HEK293 (cell line): Measurements from ENCODE around the gene S100A1.

Source experiments
- CTCF ChIP-seq: fragments of 450-650 bp; formaldehyde crosslinking; IDR thresholded peaks from 2 replicates; pipeline ENCODE4 v1.5.1; 2016; ENCODE audit warnings: missing biosample characterization, missing genetic modification characterization
- GLIS2 ChIP-seq: fragments of 450-650 bp; formaldehyde crosslinking; IDR thresholded peaks from 2 replicates; pipeline ENCODE4 v1.5.1; 2016; ENCODE audit warnings: missing biosample characterization, missing genetic modification characterization
- KLF9 ChIP-seq: fragments of 450-650 bp; formaldehyde crosslinking; IDR thresholded peaks from 2 replicates; pipeline ENCODE4 v1.5.1; 2016; ENCODE audit warnings: missing biosample characterization, missing genetic modification characterization, low read depth
- PATZ1 ChIP-seq: fragments of 450-650 bp; formaldehyde crosslinking; IDR thresholded peaks from 2 replicates; pipeline ENCODE4 v1.5.1; 2016; ENCODE audit warnings: missing biosample characterization, missing genetic modification characterization
- PRDM10 ChIP-seq: fragments of 450-650 bp; formaldehyde crosslinking; IDR thresholded peaks from 2 replicates; pipeline ENCODE4 v1.5.1; 2016; ENCODE audit warnings: missing biosample characterization, missing genetic modification characterization
- SP3 ChIP-seq: fragments of 450-650 bp; formaldehyde crosslinking; IDR thresholded peaks from 2 replicates; pipeline ENCODE4 v1.5.1; 2016; ENCODE audit warnings: missing biosample characterization, missing genetic modification characterization
- YY1 ChIP-seq: fragments of 450-650 bp; formaldehyde crosslinking; IDR thresholded peaks from 2 replicates; pipeline ENCODE4 v1.5.1; 2018; ENCODE audit warnings: missing biosample characterization, missing genetic modification characterization
- ZBTB1 ChIP-seq: fragments of 450-650 bp; formaldehyde crosslinking; IDR thresholded peaks from 2 replicates; pipeline ENCODE4 v1.5.1; 2016; ENCODE audit warnings: missing biosample characterization, missing genetic modification characterization
- ZBTB11 ChIP-seq: fragments of 450-650 bp; formaldehyde crosslinking; conservative IDR thresholded peaks from 2 replicates; pipeline ENCODE4 v1.5.1; 2016; ENCODE audit warnings: low read depth, missing biosample characterization, missing genetic modification characterization
- ZBTB17 ChIP-seq: fragments of 450-650 bp; formaldehyde crosslinking; IDR thresholded peaks from 2 replicates; pipeline ENCODE4 v1.5.1; 2016; ENCODE audit warnings: missing biosample characterization, missing genetic modification characterization
- ZBTB21 ChIP-seq: fragments of 450-650 bp; formaldehyde crosslinking; IDR thresholded peaks from 2 replicates; pipeline ENCODE4 v1.5.1; 2017; ENCODE audit warnings: missing biosample characterization, missing genetic modification characterization
- ZBTB26 ChIP-seq: fragments of 450-650 bp; formaldehyde crosslinking; optimal IDR thresholded peaks from 2 replicates; pipeline ENCODE3; 2016; ENCODE audit warnings: missing biosample characterization, mild to moderate bottlenecking, missing genetic modification characterization
- ZBTB48 ChIP-seq: fragments of 450-650 bp; formaldehyde crosslinking; IDR thresholded peaks from 2 replicates; pipeline ENCODE4 v1.5.1; 2016; ENCODE audit warnings: missing biosample characterization, missing genetic modification characterization
- ZBTB8A ChIP-seq: fragments of 450-650 bp; formaldehyde crosslinking; IDR thresholded peaks from 2 replicates; pipeline ENCODE4 v1.5.1; 2016; ENCODE audit warnings: missing biosample characterization, missing genetic modification characterization
- ZEB2 ChIP-seq: fragments of 450-650 bp; formaldehyde crosslinking; IDR thresholded peaks from 2 replicates; pipeline ENCODE4 v1.5.1; 2016; ENCODE audit warnings: missing biosample characterization, missing genetic modification characterization
- ZFP69B ChIP-seq: fragments of 450-650 bp; formaldehyde crosslinking; IDR thresholded peaks from 2 replicates; pipeline ENCODE4 v1.5.1; 2016; ENCODE audit warnings: missing biosample characterization, missing genetic modification characterization
- ZIC2 ChIP-seq: fragments of 450-650 bp; formaldehyde crosslinking; IDR thresholded peaks from 2 replicates; pipeline ENCODE4 v1.5.1; 2016; ENCODE audit warnings: missing biosample characterization, missing genetic modification characterization
- ZNF132 ChIP-seq: fragments of 450-650 bp; formaldehyde crosslinking; IDR thresholded peaks from 2 replicates; pipeline ENCODE4 v1.5.1; 2017; ENCODE audit warnings: missing biosample characterization, missing genetic modification characterization, borderline replicate concordance
- ZNF140 ChIP-seq: fragments of 450-650 bp; formaldehyde crosslinking; IDR thresholded peaks from 2 replicates; pipeline ENCODE4 v1.5.1; 2016; ENCODE audit warnings: missing biosample characterization, missing genetic modification characterization
- ZNF341 ChIP-seq: fragments of 450-650 bp; formaldehyde crosslinking; IDR thresholded peaks from 2 replicates; pipeline ENCODE4; 2016; ENCODE audit warnings: low read depth, missing biosample characterization, missing genetic modification characterization
- ZNF366 ChIP-seq: fragments of 450-650 bp; formaldehyde crosslinking; conservative IDR thresholded peaks from 2 replicates; pipeline ENCODE4 v1.5.1; 2016; ENCODE audit warnings: missing biosample characterization, missing genetic modification characterization
- ZNF391 ChIP-seq: fragments of 450-650 bp; formaldehyde crosslinking; IDR thresholded peaks from 2 replicates; pipeline ENCODE4 v1.5.1; 2016; ENCODE audit warnings: low read depth, missing biosample characterization, missing genetic modification characterization, borderline replicate concordance
- ZNF394 ChIP-seq: fragments of 450-650 bp; formaldehyde crosslinking; IDR thresholded peaks from 2 replicates; pipeline ENCODE4 v1.5.1; 2016; ENCODE audit warnings: missing biosample characterization, missing genetic modification characterization, mild to moderate bottlenecking, moderate library complexity, borderline replicate concordance
- ZNF529 ChIP-seq: fragments of 450-650 bp; formaldehyde crosslinking; IDR thresholded peaks from 2 replicates; pipeline ENCODE4 v1.5.1; 2017; ENCODE audit warnings: missing genetic modification characterization, missing biosample characterization; ENCODE audit not compliant: insufficient replicate concordance
- ZNF600 ChIP-seq: fragments of 450-650 bp; formaldehyde crosslinking; IDR thresholded peaks from 2 replicates; pipeline ENCODE4 v1.5.1; 2016; ENCODE audit warnings: missing biosample characterization, missing genetic modification characterization
- ZNF629 ChIP-seq: fragments of 450-650 bp; formaldehyde crosslinking; IDR thresholded peaks from 2 replicates; pipeline ENCODE4 v1.5.1; 2017; ENCODE audit warnings: missing biosample characterization, missing genetic modification characterization
- ZNF76 ChIP-seq: fragments of 450-650 bp; formaldehyde crosslinking; IDR thresholded peaks from 2 replicates; pipeline ENCODE4; 2016; ENCODE audit warnings: low read depth, missing biosample characterization, missing genetic modification characterization, borderline replicate concordance

The S100A1 gene

GRCh38 chr1:153658400-153659174 is 30.4 kb downstream of the S100A1 start, which contains the start of gene SNAPIN (continued):
- TF ChIP-seq ZBTB48 (peak; percentile 96), ZNF600 (tag by site-specific recombination) (peak; percentile 61; the same call in 1 of the 2 replicates), YY1 (peak; percentile 84), ZNF529 (tag by site-specific recombination) (no peak), CTCF (peak; percentile 76), ZFP69B (tag by site-specific recombination) (peak; percentile 90), ZNF76 (tag by site-specific recombination) (peak; percentile 96), KLF9 (tag by site-specific recombination) (peak; percentile 81), ZNF391 (tag by site-specific recombination) (0 out of 2 replicates have a peak, but pooled peaks have one; percentile 14), ZNF140 (tag by site-specific recombination) (no peak), ZNF132 (tag by site-specific recombination) (no peak), SP3 (peak; percentile 93), ZIC2 (tag by site-specific recombination) (peak; percentile 53; the same call in 1 of the 2 replicates), ZBTB11 (tag by site-specific recombination) (peak; percentile 31), ZBTB17 (peak; percentile 82), PATZ1 (tag by site-specific recombination) (peak; percentile 95), GLIS2 (peak; percentile 55), ZBTB1 (tag by site-specific recombination) (no peak), ZNF629 (peak; percentile 62), ZNF366 (tag by site-specific recombination) (no peak), ZNF394 (no peak; the same call in 1 of the 2 replicates), ZBTB8A (tag by site-specific recombination) (peak; percentile 37; the same call in 1 of the 2 replicates), ZNF341 (0 out of 2 replicates have a peak, but pooled peaks have one; percentile 28), ZBTB26 (tag by site-specific recombination) (peak; percentile 77), ZEB2 (tag by site-specific recombination) (peak; percentile 96), ZBTB21 (tag by site-specific recombination) (no peak), PRDM10 (tag by site-specific recombination) (peak; percentile 99)
